ENCODE data around the gene GPR180. TPM values are rescaled to one million over a fixed set of nuclear protein-coding genes. Genes with fewer than 3 reads are reported as not detected.
"Not testable (repeated sequence)": the region's sequence is repeated elsewhere in the genome, so short reads cannot be mapped to it uniquely, and the experiment has no call there.

GPR180 gene
- total and polyA plus RNA-seq, 12 donors: 1.1 to 8.0 (median 3.8) TPM

DNA sequence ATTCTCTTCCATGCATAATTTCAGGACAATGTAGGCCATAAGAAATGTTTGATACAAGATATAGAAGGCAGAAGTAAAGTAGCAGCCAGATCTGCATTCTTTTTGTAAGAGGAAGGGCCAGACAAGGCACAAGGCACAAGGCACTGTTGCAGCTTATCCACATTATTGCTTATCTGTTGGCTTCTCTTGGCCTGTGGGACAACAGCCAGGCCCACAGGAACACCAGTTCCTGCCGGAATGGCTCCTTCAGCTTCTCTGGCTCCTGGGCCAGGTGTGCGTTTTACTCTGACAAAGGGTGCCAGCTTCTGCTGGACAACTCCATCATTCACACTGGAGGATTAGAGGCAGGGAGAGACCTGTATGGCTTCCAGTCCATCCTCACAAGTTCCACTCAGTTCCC, 29.2 kb downstream of the GPR180 start:
- Histone ChIP-seq H3K27me3 (no peaks in the 10 kb centered on the region), H3K27ac (no peak overlapping the region), H3K4me1 (replicated peaks in 1 of 2) (no peaks in the 10 kb centered on the region), H3K36me3 (replicated peaks in 1 of 2) (peaks cover 3 to 12% of the 10 kb centered on the region in 2 donors), H3K9me3 (replicated peaks in 1 of 3) (peaks cover 0 to 5% (median 0%) of the 10 kb centered on the region in 3 donors), H3K4me3 (no peak overlapping the region)
- no peak for TF ChIP-seq POLR2A (IDR thresholded peaks at IDR 0.05)
- TF ChIP-seq, protein P1, sequence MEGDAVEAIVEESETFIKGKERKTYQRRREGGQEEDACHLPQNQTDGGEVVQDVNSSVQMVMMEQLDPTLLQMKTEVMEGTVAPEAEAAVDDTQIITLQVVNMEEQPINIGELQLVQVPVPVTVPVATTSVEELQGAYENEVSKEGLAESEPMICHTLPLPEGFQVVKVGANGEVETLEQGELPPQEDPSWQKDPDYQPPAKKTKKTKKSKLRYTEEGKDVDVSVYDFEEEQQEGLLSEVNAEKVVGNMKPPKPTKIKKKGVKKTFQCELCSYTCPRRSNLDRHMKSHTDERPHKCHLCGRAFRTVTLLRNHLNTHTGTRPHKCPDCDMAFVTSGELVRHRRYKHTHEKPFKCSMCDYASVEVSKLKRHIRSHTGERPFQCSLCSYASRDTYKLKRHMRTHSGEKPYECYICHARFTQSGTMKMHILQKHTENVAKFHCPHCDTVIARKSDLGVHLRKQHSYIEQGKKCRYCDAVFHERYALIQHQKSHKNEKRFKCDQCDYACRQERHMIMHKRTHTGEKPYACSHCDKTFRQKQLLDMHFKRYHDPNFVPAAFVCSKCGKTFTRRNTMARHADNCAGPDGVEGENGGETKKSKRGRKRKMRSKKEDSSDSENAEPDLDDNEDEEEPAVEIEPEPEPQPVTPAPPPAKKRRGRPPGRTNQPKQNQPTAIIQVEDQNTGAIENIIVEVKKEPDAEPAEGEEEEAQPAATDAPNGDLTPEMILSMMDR (IDR thresholded peaks at IDR 0.05): no peak
- DNase-seq: no peak
- intact Hi-C loops (cut with DNase I): no loop called here
- WGBS, 4 donors: 93 to 100% (median 97%) methylated on average over 2 of the region's 2 CpGs

DNA sequence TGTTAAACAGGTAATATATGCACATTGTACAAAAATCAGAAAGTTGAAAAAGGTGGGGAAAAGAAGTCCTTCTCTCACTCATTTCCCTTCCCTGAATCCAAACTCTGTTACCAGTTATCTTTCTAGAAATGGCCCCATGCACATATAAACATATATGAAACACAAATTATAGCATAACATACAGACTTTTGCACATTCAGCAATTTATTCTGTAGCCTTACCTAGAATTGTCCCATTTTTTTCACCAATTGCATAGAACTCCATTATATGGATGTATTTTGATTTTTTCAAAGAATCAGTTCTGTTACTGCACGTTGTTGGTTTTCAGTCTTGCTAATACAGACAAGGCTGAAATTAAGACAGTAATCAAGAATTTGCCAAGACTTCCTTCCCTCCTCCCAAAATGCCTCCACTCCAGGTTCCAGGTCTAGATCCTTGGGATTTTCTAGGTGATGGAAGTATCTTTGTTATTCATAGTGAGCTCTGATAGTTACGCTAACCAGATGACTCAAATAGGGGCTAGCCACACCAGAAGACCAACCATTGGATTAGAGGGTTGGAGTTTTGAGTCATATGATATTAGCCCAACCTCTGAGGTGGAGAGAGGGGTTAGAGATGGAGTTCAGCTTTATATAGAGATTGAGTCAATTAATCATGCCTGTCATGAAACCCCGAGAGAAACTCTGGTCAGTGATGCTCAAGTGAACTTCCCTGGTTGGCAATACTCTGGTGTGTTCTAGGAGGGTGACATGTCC, 30.7 kb downstream of the GPR180 start:
- no peak for DNase-seq
- Histone ChIP-seq H3K9me3 (replicated peaks in 1 of 3) (peaks cover 0 to 1% (median 0%) of the 10 kb centered on the region in 3 donors), H3K4me1 (replicated peaks in 1 of 2) (no peaks in the 10 kb centered on the region), H3K36me3 (replicated peaks in 1 of 2) (peaks cover 0 to 7% of the 10 kb centered on the region in 2 donors), H3K27ac (no peak overlapping the region), H3K4me3 (no peak overlapping the region), H3K27me3 (no peaks in the 10 kb centered on the region)
- intact Hi-C loops (cut with DNase I): no loop called here
- WGBS, 4 donors: 95 to 99% (median 96%) methylated on average over 3 of the region's 3 CpGs
- TF ChIP-seq POLR2A (IDR thresholded peaks at IDR 0.05): no peak
- TF ChIP-seq, protein P1 (IDR thresholded peaks at IDR 0.05): no peak

DNA sequence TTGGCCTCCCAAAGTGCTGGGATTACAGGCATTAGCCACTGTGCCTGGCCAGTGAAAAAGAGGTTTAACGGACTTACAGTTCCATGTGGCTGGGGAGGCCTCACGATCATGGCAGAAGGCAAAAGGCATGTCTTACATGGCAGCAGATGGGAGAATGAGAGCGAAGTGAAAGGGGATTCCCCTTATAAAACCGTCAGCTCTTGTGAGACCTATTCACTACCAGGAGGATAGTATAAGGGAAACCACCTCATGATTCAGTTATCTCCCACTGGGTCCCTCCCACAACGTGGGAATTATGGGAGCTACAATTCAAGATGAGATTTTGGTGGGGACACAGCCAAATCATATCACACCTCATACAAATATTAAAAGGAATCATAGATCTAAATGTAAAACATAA, 34.4 kb downstream of the GPR180 start:
- H3K9me3 ChIP-seq (replicated peaks in 1 of 3); intact Hi-C loops (cut with DNase I); H3K27me3 ChIP-seq; H3K36me3 ChIP-seq (replicated peaks in 1 of 2); DNase-seq; H3K27ac ChIP-seq; H3K4me1 ChIP-seq (replicated peaks in 1 of 2); H3K4me3 ChIP-seq: not testable (repeated sequence)
- 77 to 87% (median 81%) methylated on average over 5 of the region's 5 CpGs for WGBS, 4 donors

DNA sequence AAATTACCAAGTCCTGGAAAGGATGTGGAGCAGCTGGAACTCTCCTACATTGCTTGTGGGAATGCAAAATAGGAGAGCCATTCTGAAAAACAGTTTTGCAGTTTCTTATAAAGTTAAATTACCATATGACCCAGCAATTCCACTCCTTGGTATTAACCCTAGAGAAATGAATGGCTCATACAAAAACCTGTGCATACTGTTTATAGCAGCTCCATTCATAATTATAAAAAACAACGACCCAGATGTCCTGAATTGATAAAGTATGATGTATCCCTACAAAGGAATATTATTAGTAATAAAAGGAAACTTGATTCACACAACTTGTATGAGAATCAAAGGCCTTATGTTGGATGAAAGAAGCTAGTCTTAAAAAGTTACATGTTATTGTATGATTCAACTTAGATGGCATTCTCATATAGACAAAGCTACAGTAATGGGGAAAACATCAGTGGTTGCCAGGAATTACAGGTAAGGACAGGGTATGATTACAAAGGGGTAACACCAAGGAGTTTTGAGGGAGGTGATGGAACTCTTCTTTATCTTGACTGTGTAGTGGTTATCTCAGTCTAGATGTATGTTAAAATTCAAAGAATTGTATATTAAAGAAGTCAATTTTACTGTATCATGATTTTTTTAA, 35.4 kb downstream of the GPR180 start:
- no peaks in the 10 kb centered on the region for H3K36me3 ChIP-seq (replicated peaks in 1 of 2)
- TF ChIP-seq POLR2A (IDR thresholded peaks at IDR 0.05): no peak
- TF ChIP-seq, protein P1 (IDR thresholded peaks at IDR 0.05): no peak
- H3K27me3 ChIP-seq: no peaks in the 10 kb centered on the region
- no peak overlapping the region for H3K4me3 ChIP-seq
- WGBS, 4 donors: 84 to 94% (median 89%) methylated on average over 1 of the region's 1 CpG
- no peaks in the 10 kb centered on the region for H3K4me1 ChIP-seq (replicated peaks in 1 of 2)
- intact Hi-C loops (cut with DNase I): no loop called here
- no peak overlapping the region for H3K27ac ChIP-seq
- no peaks in the 10 kb centered on the region for H3K9me3 ChIP-seq (replicated peaks in 1 of 3)
- no peak for DNase-seq

DNA sequence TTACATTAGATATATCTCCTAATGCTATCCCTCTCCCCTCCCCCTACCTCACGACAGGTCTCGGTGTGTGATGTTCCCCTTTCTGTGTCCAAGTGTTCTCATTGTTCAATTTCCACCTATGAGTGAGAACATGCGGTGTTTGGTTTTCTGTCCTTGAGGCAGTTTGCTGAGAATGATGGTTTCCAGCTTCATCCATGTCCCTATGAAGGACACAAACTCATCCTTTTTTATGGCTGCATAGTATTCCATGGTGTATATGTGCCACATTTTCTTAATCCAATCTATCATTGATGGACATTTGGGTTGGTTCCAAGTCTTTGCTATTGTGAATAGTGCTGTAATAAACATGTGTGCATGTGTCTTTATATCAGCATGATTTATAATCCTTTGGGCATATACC, 36.0 kb downstream of the GPR180 start:
- H3K4me1 ChIP-seq (replicated peaks in 1 of 2); H3K9me3 ChIP-seq (replicated peaks in 1 of 3); H3K27ac ChIP-seq; intact Hi-C loops (cut with DNase I); DNase-seq; H3K27me3 ChIP-seq; H3K4me3 ChIP-seq; H3K36me3 ChIP-seq (replicated peaks in 1 of 2): not testable (repeated sequence)
- 96 to 100% (median 96%) methylated on average over 3 of the region's 3 CpGs for WGBS, 4 donors

All from adrenal gland (tissue), 12 donors.